HepG2 (cell line): Measurements from ENCODE around the gene EFNA2. TPM values are rescaled to one million over a fixed set of nuclear protein-coding genes. Genes with fewer than 3 reads are reported as not detected.

Source experiments
- EED ChIP-seq: sonication (generic); formaldehyde crosslinking; IDR thresholded peaks from 2 replicates; pipeline ENCODE4 v1.5.0; 2020; ENCODE audit warnings: mild to moderate bottlenecking, missing genetic modification reagents
- ELF4 ChIP-seq: sonication (generic); formaldehyde crosslinking; IDR thresholded peaks from 2 replicates; pipeline ENCODE4 v1.5.0; 2020; ENCODE audit warnings: missing genetic modification reagents, mild to moderate bottlenecking, moderate library complexity, borderline replicate concordance
- KDM5A ChIP-seq: fragments of 200-600 bp; sonication (generic); IDR thresholded peaks from 2 replicates; pipeline ENCODE4 v1.7.0; 2018; ENCODE audit warnings: antibody characterized with exemption, mild to moderate bottlenecking, low read length, borderline replicate concordance
- NR2F6 ChIP-seq, 2 experiments: IDR thresholded peaks; 2 replicates each; pipeline ENCODE4 v1.6.1; 2016; ENCODE audit warnings: antibody characterized with exemption in 1 of 2, mild to moderate bottlenecking in 1 of 2
- PHF8 ChIP-seq: sonication (generic); formaldehyde crosslinking; IDR thresholded peaks from 2 replicates; pipeline ENCODE4 v1.5.0; 2020; ENCODE audit warnings: missing genetic modification reagents
- SP4 ChIP-seq: sonication (generic); formaldehyde crosslinking; IDR thresholded peaks from 2 replicates; pipeline ENCODE4 v1.8.1; 2023; ENCODE audit warnings: mild to moderate bottlenecking, missing genetic modification reagents
- THAP9 ChIP-seq: sonication (generic); formaldehyde crosslinking; IDR thresholded peaks from 2 replicates; pipeline ENCODE4; 2020; ENCODE audit warnings: missing genetic modification reagents, mild to moderate bottlenecking, borderline replicate concordance
- ZHX2 ChIP-seq, 2 experiments: sonication (generic) in 1 of 2; formaldehyde crosslinking in 1 of 2; IDR thresholded peaks; 2 replicates each; pipeline versions ENCODE4 v1.6.1 to v1.9.0; 2014 to 2022; ENCODE audit warnings: antibody characterized with exemption in 1 of 2, borderline replicate concordance in 1 of 2, inconsistent platforms in 1 of 2, low read depth in 1 of 2, missing genetic modification reagents in 1 of 2
- ZNF124 ChIP-seq: sonication (generic); formaldehyde crosslinking; IDR thresholded peaks from 2 replicates; pipeline ENCODE4 v1.4.0; 2020; ENCODE audit warnings: missing genetic modification reagents
- ZNF275 ChIP-seq: sonication (generic); formaldehyde crosslinking; IDR thresholded peaks from 2 replicates; pipeline ENCODE4 v1.8.0; 2022; ENCODE audit warnings: missing genetic modification reagents, mild to moderate bottlenecking, inconsistent platforms, borderline replicate concordance
- ZNF574 ChIP-seq: sonication (generic); formaldehyde crosslinking; IDR thresholded peaks from 2 replicates; pipeline ENCODE4 v1.4.0; 2020; ENCODE audit warnings: missing genetic modification reagents
- ZNF83 ChIP-seq: sonication (generic); formaldehyde crosslinking; IDR thresholded peaks from 2 replicates; pipeline ENCODE4 v1.4.0; 2020; ENCODE audit warnings: missing genetic modification reagents, mild to moderate bottlenecking, borderline replicate concordance
- ZSCAN31 ChIP-seq: sonication (generic); formaldehyde crosslinking; IDR thresholded peaks from 2 replicates; pipeline ENCODE4 v1.5.0; 2020; ENCODE audit warnings: low read depth, mild to moderate bottlenecking, missing genetic modification reagents
- polyA plus RNA-seq, 8 experiments: library from polyadenylated mRNA; depleted of rRNA in 3 of 8; stranded (reverse) in 7 of 8; unstranded in 1 of 8; fragments of >200 nt; fragmentation: Illumina TruSeq in 4 of 8; extraction: Trizol in 4 of 8; gene quantifications; 2 replicates each; pipeline versions ENCODE4 v1.2.1 to v1.2.3, GENCODE V29; 2011 to 2016; ENCODE audit warnings: low read depth in 4 of 8, missing spikeins in 1 of 8, mixed read lengths in 1 of 8; ENCODE audit not compliant: insufficient read depth in 1 of 8
- total RNA-seq, 5 experiments: library from RNA; depleted of rRNA; stranded (reverse); fragments of >200 nt; fragmentation: Illumina TruSeq; extraction: Trizol; gene quantifications; 2 replicates each; pipeline ENCODE4 v1.2.3, GENCODE V29; 2016; ENCODE audit warnings: low read depth in 1 of 5

The EFNA2 gene
- total and polyA plus RNA-seq, 2 of the 13 experiments (the other 11 are each of a cell fraction or from before 2014, with no cell fraction given) = 6.0 to 9.9 TPM

- TF ChIP-seq ZHX2 (IDR thresholded peaks at IDR 0.05; ENCODE audit: low read depth) (0 out of 2 replicates have a peak, but pooled peaks have one; percentile 26), ZHX2 (CRISPR knock-in tag; IDR thresholded peaks at IDR 0.05; ENCODE audit: borderline replicate concordance) (peak; percentile 61; the same call in 1 of the 2 replicates), ZNF275 (0 out of 2 replicates have a peak, but pooled peaks have one; percentile 42), NR2F6 (IDR thresholded peaks at IDR 0.05) (peak; percentile 57), NR2F6 (CRISPR knock-in tag; IDR thresholded peaks at IDR 0.05) (peak; percentile 90), ZSCAN31 (CRISPR knock-in tag) (peak; percentile 73; the same call in 1 of the 2 replicates), EED (CRISPR knock-in tag) (no peak), ZNF83 (CRISPR knock-in tag) (no peak), PHF8 (CRISPR knock-in tag) (peak; percentile 47; the same call in 1 of the 2 replicates), ZNF574 (CRISPR knock-in tag) (0 out of 2 replicates have a peak, but pooled peaks have one; percentile 52), SP4 (no peak), ZNF124 (CRISPR knock-in tag) (no peak; the same call in 1 of the 2 replicates), ELF4 (CRISPR knock-in tag) (no peak), THAP9 (peak; percentile 34; the same call in 1 of the 2 replicates), KDM5A (no peak)
Measured at GRCh38 chr19:1324806-1325567, 39.3 kb downstream of the EFNA2 start (continued).
